GM18526 (cell line): ENCODE measurements around the gene HES3.

Source experiments
- POLR2A ChIP-seq: IDR thresholded peaks from 3 replicates; pipeline ENCODE4 v1.6.1; 2011; ENCODE audit not compliant: insufficient read length; ENCODE audit errors: extremely low read depth

Gene HES3

GRCh38 chr1:6239213-6239752, 4.7 kb upstream of the HES3 start:
- no peak for TF ChIP-seq POLR2A

GRCh38 chr1:6239950-6240768, 3.8 kb upstream of the HES3 start:
- TF ChIP-seq POLR2A = no peak

GRCh38 chr1:6241107-6241886, 2.7 kb upstream of the HES3 start:
- no peak for TF ChIP-seq POLR2A

- TF ChIP-seq POLR2A = no peak
Measured at GRCh38 chr1:6241887-6242740, 1.9 kb upstream of the HES3 start.

- TF ChIP-seq POLR2A = no peak
Measured at GRCh38 chr1:6243053-6243834, 735 bp upstream of the HES3 start.

GRCh38 chr1:6244401-6245049, 546 bp downstream of the HES3 start:
- TF ChIP-seq POLR2A = no peak

DNA sequence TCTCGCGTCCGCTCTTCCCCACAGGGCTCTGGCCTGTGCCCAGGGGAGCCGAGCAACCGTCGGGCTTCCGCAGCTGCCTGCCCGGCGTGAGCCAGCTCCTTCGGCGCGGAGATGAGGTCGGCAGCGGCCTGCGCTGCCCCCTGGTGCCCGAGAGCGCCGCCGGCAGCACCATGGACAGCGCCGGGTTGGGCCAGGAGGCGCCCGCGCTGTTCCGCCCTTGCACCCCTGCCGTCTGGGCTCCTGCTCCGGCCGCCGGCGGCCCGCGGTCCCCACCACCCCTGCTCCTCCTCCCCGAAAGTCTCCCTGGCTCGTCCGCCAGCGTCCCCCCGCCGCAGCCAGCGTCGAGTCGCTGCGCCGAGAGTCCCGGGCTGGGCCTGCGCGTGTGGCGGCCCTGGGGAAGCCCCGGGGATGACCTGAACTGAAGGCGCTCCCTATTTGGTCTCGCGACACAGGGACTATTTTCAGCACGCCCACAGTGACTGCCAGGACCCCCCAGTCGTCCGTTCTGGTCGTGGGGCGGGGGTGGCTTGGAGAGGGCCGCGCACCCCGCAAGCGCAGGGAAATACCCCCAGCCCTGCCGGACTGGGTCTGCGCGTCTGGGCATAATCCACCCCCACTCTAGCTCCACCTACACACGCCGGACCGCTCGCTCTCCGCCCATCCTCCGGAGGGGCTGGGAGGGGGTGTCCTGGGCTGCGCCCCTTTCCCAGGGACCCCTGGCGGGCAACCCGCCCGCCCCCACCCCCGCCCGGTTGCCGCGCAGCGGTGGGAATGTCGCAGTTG, 1.3 kb downstream of the HES3 start:
- TF ChIP-seq POLR2A = no peak

- no peak for TF ChIP-seq POLR2A
Measured at GRCh38 chr1:6245869-6246496, 2.0 kb downstream of the HES3 start.

GRCh38 chr1:6246497-6247467, 2.8 kb downstream of the HES3 start:
- no peak for TF ChIP-seq POLR2A

GRCh38 chr1:6247651-6248050, 3.7 kb downstream of the HES3 start:
- TF ChIP-seq POLR2A = no peak

GRCh38 chr1:6248161-6248776, 4.3 kb downstream of the HES3 start:
- no peak for TF ChIP-seq POLR2A
